Measurements from ENCODE around the gene EDAR.

The EDAR gene

GRCh38 chr2:108988796-108989713 is at the start of gene EDAR:
TSS of gene EDAR (minus strand) at chr2:108989220. CDS start at chr2:108931014, 58,206 bp downstream.
- DNase-seq (ENCODE audit: low read depth in 1 of 2, low spot score in 1 of 2), result no peak

- no peak for DNase-seq (ENCODE audit: low read depth in 1 of 2, low spot score in 1 of 2)
Measured at GRCh38 chr2:109033171-109033570, 44.2 kb upstream of the EDAR start.

GRCh38 chr2:109032229-109032820 is 43.3 kb upstream of the EDAR start:
- DNase-seq (ENCODE audit: low read depth in 1 of 2, low spot score in 1 of 2), result no peak

- peak; percentile 40 to 48 for DNase-seq (ENCODE audit: low read depth in 1 of 2, low spot score in 1 of 2)
Measured at GRCh38 chr2:109031476-109032228, 42.6 kb upstream of the EDAR start.

GRCh38 chr2:109030870-109031475 is 42.0 kb upstream of the EDAR start:
- no peak for DNase-seq (ENCODE audit: low read depth in 1 of 2, low spot score in 1 of 2)

GRCh38 chr2:109029490-109030201 is 40.6 kb upstream of the EDAR start:
- DNase-seq (ENCODE audit: low read depth in 1 of 2, low spot score in 1 of 2), result no peak

- DNase-seq (ENCODE audit: low read depth in 1 of 2, low spot score in 1 of 2), result no peak
Measured at GRCh38 chr2:109028738-109029489, 39.9 kb upstream of the EDAR start.

GRCh38 chr2:109028277-109028676 is 39.3 kb upstream of the EDAR start:
- no peak for DNase-seq (ENCODE audit: low read depth in 1 of 2, low spot score in 1 of 2)

- DNase-seq (ENCODE audit: low read depth in 1 of 2, low spot score in 1 of 2), result no peak
Measured at GRCh38 chr2:109027702-109028101, 38.7 kb upstream of the EDAR start.

GRCh38 chr2:109024477-109024876 is 35.5 kb upstream of the EDAR start:
- DNase-seq (ENCODE audit: low read depth in 1 of 2, low spot score in 1 of 2), result no peak

- no peak for DNase-seq (ENCODE audit: low read depth in 1 of 2, low spot score in 1 of 2)
Measured at GRCh38 chr2:109021895-109022300, 32.9 kb upstream of the EDAR start.

- DNase-seq (ENCODE audit: low read depth in 1 of 2, low spot score in 1 of 2), result no peak
Measured at GRCh38 chr2:109020217-109020637, 31.2 kb upstream of the EDAR start.

- no peak for DNase-seq (ENCODE audit: low read depth in 1 of 2, low spot score in 1 of 2)
Measured at GRCh38 chr2:109018452-109018851, 29.4 kb upstream of the EDAR start.

GRCh38 chr2:109017017-109017416 is 28.0 kb upstream of the EDAR start:
- DNase-seq (ENCODE audit: low read depth in 1 of 2, low spot score in 1 of 2), result no peak

GRCh38 chr2:109016376-109016775 is 27.4 kb upstream of the EDAR start:
- DNase-seq (ENCODE audit: low read depth in 1 of 2, low spot score in 1 of 2), result no peak

- no peak for DNase-seq (ENCODE audit: low read depth in 1 of 2, low spot score in 1 of 2)
Measured at GRCh38 chr2:109014476-109014875, 25.5 kb upstream of the EDAR start.

- no peak for DNase-seq (ENCODE audit: low read depth in 1 of 2, low spot score in 1 of 2)
Measured at GRCh38 chr2:109013051-109013450, 24.0 kb upstream of the EDAR start.

- no peak for DNase-seq (ENCODE audit: low read depth in 1 of 2, low spot score in 1 of 2)
Measured at GRCh38 chr2:109009920-109010610, 21.0 kb upstream of the EDAR start.

GRCh38 chr2:109006971-109007370 is 18.0 kb upstream of the EDAR start:
- DNase-seq (ENCODE audit: low read depth in 1 of 2, low spot score in 1 of 2), result no peak

All from activated T-helper 1 cell treated with anti-CD3 and anti-CD28 coated beads, Interleukin-2, amount 50 U/mL, for 16 hours (primary cell).